Measurements from ENCODE around the gene TMEM178B.
"Not testable (repeated sequence)": the region's sequence is repeated elsewhere in the genome, so short reads cannot be mapped to it uniquely, and the experiment has no call there.

TMEM178B gene

GRCh38 chr7:141073641-141074161, at the start of gene TMEM178B:
TMEM178B (plus strand) TSS chr7:141074064.
- peaks cover 26% of the 10 kb centered on the region; the same call in 1 of the 2 replicates for H3K4me1 ChIP-seq (ENCODE audit: insufficient read depth, low read length)
- H3K27ac ChIP-seq (ENCODE audit: low read length) = no peak within 1 kb of the TSS
- H3K9me3 ChIP-seq (ENCODE audit: insufficient read depth, low read depth, low read length) = no peaks in the 10 kb centered on the region
- H3K36me3 ChIP-seq (ENCODE audit: insufficient read depth, low read depth, low read length) = no peaks in the 10 kb centered on the region
- peaks cover 64% of the 10 kb centered on the region for H3K27me3 ChIP-seq (ENCODE audit: insufficient read depth, low read length)
- H3K4me3 ChIP-seq (ENCODE audit: low read length) = peak within 1 kb of the TSS; percentile 89
- H3K9ac ChIP-seq (ENCODE audit: low read depth, low read length) = peak within 1 kb of the TSS; percentile 88; the same call in 1 of the 2 replicates

DNA sequence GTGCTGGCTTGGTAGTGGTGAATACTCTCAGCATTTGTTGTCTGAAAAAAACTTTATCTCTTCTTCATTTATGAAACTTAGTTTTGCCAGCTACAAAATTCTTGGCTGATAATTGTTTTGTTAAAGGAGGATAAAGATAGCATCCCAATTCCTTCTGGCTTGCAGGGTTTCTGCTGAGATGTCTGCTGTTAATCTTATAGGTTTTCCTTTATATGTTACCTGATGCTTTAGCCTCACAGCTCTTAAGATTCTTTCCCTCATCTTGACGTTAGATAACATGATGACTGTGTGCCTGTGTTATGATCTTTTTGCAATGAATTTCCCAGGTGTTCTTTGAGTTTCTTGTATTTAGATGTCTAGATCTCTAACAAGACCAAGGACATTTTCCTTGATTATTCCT, 49.2 kb upstream of the TMEM178B start:
- no peak overlapping the region for H3K9ac ChIP-seq (ENCODE audit: low read depth, low read length)
- H3K27ac ChIP-seq (ENCODE audit: low read length) = no peak overlapping the region
- no peak overlapping the region for H3K4me3 ChIP-seq (ENCODE audit: low read length)
- no peaks in the 10 kb centered on the region for H3K27me3 ChIP-seq (ENCODE audit: insufficient read depth, low read length)
- H3K9me3 ChIP-seq (ENCODE audit: insufficient read depth, low read depth, low read length) = peaks cover 21% of the 10 kb centered on the region
- no peaks in the 10 kb centered on the region for H3K4me1 ChIP-seq (ENCODE audit: insufficient read depth, low read length)
- no peaks in the 10 kb centered on the region for H3K36me3 ChIP-seq (ENCODE audit: insufficient read depth, low read depth, low read length)

DNA sequence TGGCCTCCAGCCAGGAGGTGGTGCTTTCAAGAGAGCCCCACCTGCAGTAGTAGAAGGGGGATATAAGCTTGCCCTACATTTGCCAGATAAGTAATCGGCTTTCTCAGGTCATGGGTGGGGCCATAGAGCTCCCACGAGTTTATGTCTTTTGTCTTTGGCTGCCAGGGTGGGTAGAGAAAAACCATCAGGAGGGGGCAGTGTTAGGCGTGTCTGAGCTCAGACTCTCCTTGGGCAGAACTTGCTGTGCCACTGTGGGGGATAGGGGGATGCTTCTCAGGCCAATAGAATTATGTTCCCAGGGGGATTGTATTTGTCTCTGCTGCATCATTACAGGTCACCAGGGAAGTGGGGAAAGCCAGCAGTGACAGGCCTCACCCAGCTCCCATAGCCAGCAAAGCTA, 46.8 kb upstream of the TMEM178B start:
- Histone ChIP-seq H3K27me3 (ENCODE audit: insufficient read depth, low read length) (no peaks in the 10 kb centered on the region), H3K36me3 (ENCODE audit: insufficient read depth, low read depth, low read length) (no peaks in the 10 kb centered on the region), H3K4me1 (ENCODE audit: insufficient read depth, low read length) (no peaks in the 10 kb centered on the region)

DNA sequence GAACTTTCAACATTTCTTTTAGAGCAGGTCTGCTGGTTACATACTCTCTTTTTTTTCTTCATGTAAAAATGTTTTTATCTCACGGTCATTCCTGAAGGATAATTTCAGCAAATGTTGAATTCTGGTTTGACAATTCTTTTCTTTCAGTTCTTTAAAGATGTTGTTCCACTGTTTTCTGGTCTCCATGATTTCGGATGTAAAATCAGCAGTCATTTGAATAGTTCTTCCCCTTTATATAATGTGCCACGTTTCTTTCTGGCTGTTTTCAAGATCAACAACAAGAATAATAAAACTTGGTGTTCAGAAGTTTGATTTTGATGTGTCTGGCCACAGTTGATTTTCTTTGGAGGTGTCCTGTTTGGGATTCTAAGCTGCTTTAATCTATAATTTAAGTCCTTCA, 45.1 kb upstream of the TMEM178B start:
- Histone ChIP-seq H3K9me3 (ENCODE audit: insufficient read depth, low read depth, low read length) (peaks cover 24% of the 10 kb centered on the region), H3K27me3 (ENCODE audit: insufficient read depth, low read length) (no peaks in the 10 kb centered on the region), H3K4me1 (ENCODE audit: insufficient read depth, low read length) (no peaks in the 10 kb centered on the region), H3K36me3 (ENCODE audit: insufficient read depth, low read depth, low read length) (no peaks in the 10 kb centered on the region), H3K27ac (ENCODE audit: low read length) (no peak overlapping the region), H3K9ac (ENCODE audit: low read depth, low read length) (no peak overlapping the region), H3K4me3 (ENCODE audit: low read length) (no peak overlapping the region)

More for the DNA sequence above, 46.8 kb upstream of the TMEM178B start:
- no peak overlapping the region for H3K27ac ChIP-seq (ENCODE audit: low read length)
- no peak overlapping the region for H3K4me3 ChIP-seq (ENCODE audit: low read length)
- H3K9ac ChIP-seq (ENCODE audit: low read depth, low read length) = no peak overlapping the region
- H3K9me3 ChIP-seq (ENCODE audit: insufficient read depth, low read depth, low read length) = peaks cover 24% of the 10 kb centered on the region

- H3K4me3 ChIP-seq (ENCODE audit: low read length); H3K9ac ChIP-seq (ENCODE audit: low read depth, low read length); H3K27ac ChIP-seq (ENCODE audit: low read length); H3K27me3 ChIP-seq (ENCODE audit: insufficient read depth, low read length); H3K4me1 ChIP-seq (ENCODE audit: insufficient read depth, low read length); H3K36me3 ChIP-seq (ENCODE audit: insufficient read depth, low read depth, low read length): not testable (repeated sequence)
- peaks cover 17% of the 10 kb centered on the region; the same call in 1 of the 2 replicates for H3K9me3 ChIP-seq (ENCODE audit: insufficient read depth, low read depth, low read length)
These were observed 41.1 kb upstream of the TMEM178B start for GRCh38 chr7:141032539-141033323.

GRCh38 chr7:141038100-141038499, 35.8 kb upstream of the TMEM178B start:
- not testable (repeated sequence) for H3K4me1 ChIP-seq (ENCODE audit: insufficient read depth, low read length); H3K27ac ChIP-seq (ENCODE audit: low read length); H3K36me3 ChIP-seq (ENCODE audit: insufficient read depth, low read depth, low read length); H3K9me3 ChIP-seq (ENCODE audit: insufficient read depth, low read depth, low read length); H3K27me3 ChIP-seq (ENCODE audit: insufficient read depth, low read length); H3K9ac ChIP-seq (ENCODE audit: low read depth, low read length); H3K4me3 ChIP-seq (ENCODE audit: low read length)

DNA sequence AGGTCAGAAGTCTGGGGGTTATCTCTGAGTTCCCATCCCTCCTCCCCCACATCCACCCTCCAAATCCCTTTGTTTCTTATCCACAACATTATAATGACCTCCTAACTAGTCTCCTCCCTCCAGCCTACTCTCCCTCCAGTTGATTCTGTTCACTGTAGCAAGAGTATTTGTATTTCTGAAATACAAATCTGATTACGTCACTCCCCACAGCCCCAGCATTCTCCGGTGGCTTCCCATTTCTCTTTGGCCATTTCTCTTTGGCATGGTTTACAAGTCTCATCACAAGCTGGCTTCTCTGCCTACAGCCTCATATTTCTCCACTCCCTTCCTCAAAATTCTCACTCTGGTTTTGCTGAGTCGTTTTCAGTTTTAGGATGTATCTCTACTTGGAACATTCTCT, 34.5 kb upstream of the TMEM178B start:
- no peak overlapping the region for H3K4me3 ChIP-seq (ENCODE audit: low read length)
- H3K9me3 ChIP-seq (ENCODE audit: insufficient read depth, low read depth, low read length) = no peaks in the 10 kb centered on the region
- no peaks in the 10 kb centered on the region for H3K27me3 ChIP-seq (ENCODE audit: insufficient read depth, low read length)
- H3K4me1 ChIP-seq (ENCODE audit: insufficient read depth, low read length) = no peaks in the 10 kb centered on the region
- no peaks in the 10 kb centered on the region for H3K36me3 ChIP-seq (ENCODE audit: insufficient read depth, low read depth, low read length)
- no peak overlapping the region for H3K27ac ChIP-seq (ENCODE audit: low read length)
- H3K9ac ChIP-seq (ENCODE audit: low read depth, low read length) = no peak overlapping the region

- H3K9me3 ChIP-seq (ENCODE audit: insufficient read depth, low read depth, low read length) = no peaks in the 10 kb centered on the region
- no peak overlapping the region for H3K4me3 ChIP-seq (ENCODE audit: low read length)
- H3K27me3 ChIP-seq (ENCODE audit: insufficient read depth, low read length) = no peaks in the 10 kb centered on the region
- H3K9ac ChIP-seq (ENCODE audit: low read depth, low read length) = no peak overlapping the region
- no peaks in the 10 kb centered on the region for H3K4me1 ChIP-seq (ENCODE audit: insufficient read depth, low read length)
- H3K27ac ChIP-seq (ENCODE audit: low read length) = no peak overlapping the region
- no peaks in the 10 kb centered on the region for H3K36me3 ChIP-seq (ENCODE audit: insufficient read depth, low read depth, low read length)
These were observed 31.4 kb upstream of the TMEM178B start for GRCh38 chr7:141042222-141043193.

DNA sequence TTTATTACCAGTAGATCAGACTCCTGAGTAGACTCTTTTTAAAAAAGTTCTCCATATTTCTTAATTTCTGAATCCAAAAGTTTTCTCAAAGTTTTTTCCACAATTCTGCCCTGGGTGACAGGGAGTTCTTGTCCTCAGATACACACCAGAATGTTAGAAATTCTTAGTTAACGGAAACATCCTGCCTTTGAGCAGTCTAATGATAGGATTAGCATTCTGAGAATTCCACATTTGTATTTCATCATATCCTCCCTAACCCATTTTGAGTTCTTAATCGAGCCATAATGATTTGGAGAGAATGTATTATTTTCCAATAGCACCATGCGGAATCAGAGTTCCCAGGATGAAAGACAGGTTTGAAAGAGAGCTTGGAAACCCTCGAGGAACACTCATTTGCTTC, 30.2 kb upstream of the TMEM178B start:
- Histone ChIP-seq H3K9ac (ENCODE audit: low read depth, low read length) (no peak overlapping the region), H3K27ac (ENCODE audit: low read length) (no peak overlapping the region), H3K27me3 (ENCODE audit: insufficient read depth, low read length) (no peaks in the 10 kb centered on the region), H3K36me3 (ENCODE audit: insufficient read depth, low read depth, low read length) (no peaks in the 10 kb centered on the region), H3K4me3 (ENCODE audit: low read length) (no peak overlapping the region), H3K4me1 (ENCODE audit: insufficient read depth, low read length) (no peaks in the 10 kb centered on the region), H3K9me3 (ENCODE audit: insufficient read depth, low read depth, low read length) (no peaks in the 10 kb centered on the region)

DNA sequence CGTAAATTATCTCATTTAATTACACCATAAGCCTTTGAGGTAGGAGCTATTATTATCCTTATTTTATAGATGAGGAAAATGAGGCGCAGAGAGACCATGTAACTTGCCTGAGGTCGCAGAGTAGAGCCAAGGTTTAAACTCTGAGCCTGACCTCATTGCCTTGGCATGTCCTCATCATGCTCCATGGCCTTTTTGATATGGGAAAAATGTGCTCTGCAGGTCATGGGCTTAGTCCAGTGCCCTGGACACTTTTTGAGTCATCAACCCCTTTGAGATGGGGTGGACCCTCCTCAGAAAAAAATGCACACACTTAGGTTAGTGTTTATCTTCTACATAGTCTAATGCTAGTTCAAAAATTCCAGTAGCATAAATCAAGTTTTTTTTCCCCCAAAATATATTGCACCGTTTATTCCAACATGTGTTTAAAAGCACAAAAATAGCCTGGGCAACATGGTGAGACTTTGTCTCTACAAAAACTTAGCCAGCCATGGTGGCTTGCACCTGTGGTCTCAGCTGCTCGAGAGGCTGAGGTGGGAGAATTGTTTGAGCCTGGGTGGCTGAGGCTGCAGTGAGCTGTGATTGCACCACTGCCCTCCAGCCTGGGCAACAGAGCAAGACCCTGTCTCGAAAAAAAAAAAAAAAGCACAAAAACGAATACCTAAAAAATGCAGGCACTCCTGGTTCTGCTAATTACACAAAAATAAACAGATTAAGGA, 28.6 kb upstream of the TMEM178B start:
- Histone ChIP-seq H3K9ac (ENCODE audit: low read depth, low read length) (no peak overlapping the region), H3K9me3 (ENCODE audit: insufficient read depth, low read depth, low read length) (no peaks in the 10 kb centered on the region)

DNA sequence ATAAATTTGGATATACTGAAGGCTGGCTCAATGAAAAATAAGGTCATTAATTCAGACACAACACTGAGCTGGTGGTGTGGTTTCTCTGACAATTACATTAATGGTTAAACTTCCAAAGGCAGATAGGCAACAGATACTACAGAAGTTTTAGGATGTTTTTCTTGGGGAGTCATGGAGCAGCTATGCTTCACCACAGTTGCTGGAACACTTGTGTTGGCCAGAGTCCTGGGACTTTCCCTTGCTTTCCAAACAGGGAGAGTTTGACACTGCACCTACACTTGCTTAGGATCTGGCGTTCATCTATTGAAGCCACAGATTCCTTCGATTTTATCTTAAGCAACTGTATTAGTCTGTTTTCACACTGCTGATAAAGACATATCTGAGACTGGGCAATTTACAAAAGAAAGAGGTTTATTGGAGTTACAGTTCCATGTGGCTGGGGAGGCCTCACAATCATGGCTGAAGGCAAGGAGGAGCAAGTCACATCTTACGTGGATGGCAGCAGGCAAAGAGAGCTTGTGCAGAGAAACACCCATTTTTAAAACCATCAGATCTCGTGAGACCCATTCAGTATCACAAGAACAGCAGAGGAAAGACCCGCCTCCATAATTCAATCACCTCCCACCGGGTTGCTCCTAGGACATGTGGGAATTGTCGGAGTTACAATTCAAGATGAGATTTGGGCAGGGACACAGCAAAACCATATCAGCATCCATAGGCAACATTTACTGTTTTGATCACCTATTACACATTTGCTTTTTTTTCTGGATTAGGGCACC, 27.8 kb upstream of the TMEM178B start:
- H3K4me1 ChIP-seq (ENCODE audit: insufficient read depth, low read length) = no peaks in the 10 kb centered on the region
- H3K4me3 ChIP-seq (ENCODE audit: low read length) = no peak overlapping the region
- H3K27ac ChIP-seq (ENCODE audit: low read length) = no peak overlapping the region
- H3K36me3 ChIP-seq (ENCODE audit: insufficient read depth, low read depth, low read length) = no peaks in the 10 kb centered on the region
- no peaks in the 10 kb centered on the region for H3K27me3 ChIP-seq (ENCODE audit: insufficient read depth, low read length)
- no peak overlapping the region for H3K9ac ChIP-seq (ENCODE audit: low read depth, low read length)
- H3K9me3 ChIP-seq (ENCODE audit: insufficient read depth, low read depth, low read length) = no peaks in the 10 kb centered on the region

More for the DNA sequence above, 28.6 kb upstream of the TMEM178B start:
- Histone ChIP-seq H3K36me3 (ENCODE audit: insufficient read depth, low read depth, low read length) (no peaks in the 10 kb centered on the region), H3K27me3 (ENCODE audit: insufficient read depth, low read length) (no peaks in the 10 kb centered on the region), H3K4me3 (ENCODE audit: low read length) (no peak overlapping the region), H3K4me1 (ENCODE audit: insufficient read depth, low read length) (no peaks in the 10 kb centered on the region), H3K27ac (ENCODE audit: low read length) (no peak overlapping the region)

Measured in iPS-20b (cell line).